Nucleus accumbens (tissue), 56 donors: Measurements from ENCODE around the gene NR0B2.
"Not testable (repeated sequence)": the region's sequence is repeated elsewhere in the genome, so short reads cannot be mapped to it uniquely, and the experiment has no call there.

ENCODE experiments used
- DNase-seq, 56 donors: peaks; one replicate each; lab custom pipeline; 2025; lab: John Stamatoyannopoulos, UW

The NR0B2 gene

GRCh38 chr1:26897351-26897750 lies 16.4 kb downstream of the NR0B2 start:
- no peak for DNase-seq

GRCh38 chr1:26894263-26894662 lies 19.5 kb downstream of the NR0B2 start:
- no peak for DNase-seq

- DNase-seq = peak in 1 of 56 donors; percentile 35
Observed at GRCh38 chr1:26890467-26890796, 23.3 kb downstream of the NR0B2 start.

- peak in 55 of 56 donors; percentile 11 to 90 (median 71) for DNase-seq
Observed at GRCh38 chr1:26889551-26890466, 24.0 kb downstream of the NR0B2 start, which contains the start of gene GPN2. Gene GPN2, minus strand, starts transcription at chr1:26890283. Its CDS starts 187 bp downstream, at chr1:26890096.

- no peak for DNase-seq
Observed at GRCh38 chr1:26888231-26888630, 25.5 kb downstream of the NR0B2 start.

- no peak for DNase-seq
Observed at GRCh38 chr1:26887125-26887524, 26.6 kb downstream of the NR0B2 start.

GRCh38 chr1:26882696-26883463 lies 30.9 kb downstream of the NR0B2 start:
- DNase-seq = no peak

- not testable (repeated sequence) for DNase-seq
Observed at GRCh38 chr1:26881611-26882010, 32.2 kb downstream of the NR0B2 start.

GRCh38 chr1:26879793-26880192 lies 34.0 kb downstream of the NR0B2 start:
- DNase-seq = no peak

- no peak for DNase-seq
Observed at GRCh38 chr1:26877326-26877725, 36.4 kb downstream of the NR0B2 start.

GRCh38 chr1:26874896-26875295 lies 38.9 kb downstream of the NR0B2 start:
- no peak for DNase-seq

GRCh38 chr1:26873097-26873496 lies 40.7 kb downstream of the NR0B2 start:
- DNase-seq = not testable (repeated sequence)

GRCh38 chr1:26864610-26865480 lies 48.9 kb downstream of the NR0B2 start:
- DNase-seq = peak; percentile 68 to 98 (median 93)

GRCh38 chr1:26863685-26864077 lies 50.1 kb downstream of the NR0B2 start:
- DNase-seq = no peak

- DNase-seq = peak in 17 of 56 donors; percentile 7 to 53 (median 32)
Observed at GRCh38 chr1:26862781-26863684, 50.7 kb downstream of the NR0B2 start, which contains the start of gene SFN. Gene SFN, plus strand, starts transcription at chr1:26863149. Its CDS starts 64 bp downstream, at chr1:26863213.

GRCh38 chr1:26861889-26862378 lies 51.8 kb downstream of the NR0B2 start:
- DNase-seq = peak in 1 of 56 donors; percentile 26
